HG02884 (cell line): ENCODE measurements around the gene SF3B6.
"Not testable (repeated sequence)": the region's sequence is repeated elsewhere in the genome, so short reads cannot be mapped to it uniquely, and the experiment has no call there.

Experiments
- ATAC-seq: cut with Tn5 transposase; IDR thresholded peaks from one replicate; pipeline ENCODE4 v1.9.1; 2021; ENCODE audit warnings: mild to moderate bottlenecking, moderate library complexity; ENCODE audit not compliant: unreplicated experiment

SF3B6 gene

GRCh38 chr2:24095171-24095677 lies 19.1 kb upstream of the SF3B6 start:
- not testable (repeated sequence) for ATAC-seq

GRCh38 chr2:24093270-24093669 lies 17.1 kb upstream of the SF3B6 start:
- not testable (repeated sequence) for ATAC-seq

- no peak for ATAC-seq
Measured at GRCh38 chr2:24088821-24089359, 12.8 kb upstream of the SF3B6 start.

- no peak for ATAC-seq
Measured at GRCh38 chr2:24087032-24087431, 10.9 kb upstream of the SF3B6 start.

- no peak for ATAC-seq
Measured at GRCh38 chr2:24086241-24086640, 10.1 kb upstream of the SF3B6 start.

- ATAC-seq, result no peak
Measured at GRCh38 chr2:24085200-24085489, 9.0 kb upstream of the SF3B6 start.

- peak; percentile 75 for ATAC-seq
Measured at GRCh38 chr2:24084386-24085199, 8.5 kb upstream of the SF3B6 start, which contains the start of gene TP53I3. TP53I3 (minus strand) TSS chr2:24084834; CDS start chr2:24084326, 508 bp downstream.

- peak; percentile 69 for ATAC-seq
Measured at GRCh38 chr2:24083567-24084385, 7.7 kb upstream of the SF3B6 start.

GRCh38 chr2:24082787-24083566 lies 6.9 kb upstream of the SF3B6 start:
- ATAC-seq, result no peak

- ATAC-seq, result no peak
Measured at GRCh38 chr2:24080701-24081100, 4.6 kb upstream of the SF3B6 start.

GRCh38 chr2:24077879-24078278 lies 1.8 kb upstream of the SF3B6 start:
- ATAC-seq, result no peak

GRCh38 chr2:24077535-24077877 lies 1.4 kb upstream of the SF3B6 start:
- no peak for ATAC-seq

GRCh38 chr2:24076849-24077534 lies 866 bp upstream of the SF3B6 start:
- peak; percentile 6 for ATAC-seq

GRCh38 chr2:24075259-24075658 lies 867 bp downstream of the SF3B6 start:
- ATAC-seq, result no peak

GRCh38 chr2:24073816-24074215 lies 2.3 kb downstream of the SF3B6 start:
- ATAC-seq, result no peak

GRCh38 chr2:24072259-24072658 lies 3.9 kb downstream of the SF3B6 start:
- no peak for ATAC-seq

GRCh38 chr2:24065341-24065740 lies 10.8 kb downstream of the SF3B6 start:
- ATAC-seq, result no peak

- no peak for ATAC-seq
Measured at GRCh38 chr2:24058564-24059271, 17.4 kb downstream of the SF3B6 start.

GRCh38 chr2:24055750-24056149 lies 20.4 kb downstream of the SF3B6 start:
- ATAC-seq, result no peak
